ENCODE results near the gene PEAK3.

DNA sequence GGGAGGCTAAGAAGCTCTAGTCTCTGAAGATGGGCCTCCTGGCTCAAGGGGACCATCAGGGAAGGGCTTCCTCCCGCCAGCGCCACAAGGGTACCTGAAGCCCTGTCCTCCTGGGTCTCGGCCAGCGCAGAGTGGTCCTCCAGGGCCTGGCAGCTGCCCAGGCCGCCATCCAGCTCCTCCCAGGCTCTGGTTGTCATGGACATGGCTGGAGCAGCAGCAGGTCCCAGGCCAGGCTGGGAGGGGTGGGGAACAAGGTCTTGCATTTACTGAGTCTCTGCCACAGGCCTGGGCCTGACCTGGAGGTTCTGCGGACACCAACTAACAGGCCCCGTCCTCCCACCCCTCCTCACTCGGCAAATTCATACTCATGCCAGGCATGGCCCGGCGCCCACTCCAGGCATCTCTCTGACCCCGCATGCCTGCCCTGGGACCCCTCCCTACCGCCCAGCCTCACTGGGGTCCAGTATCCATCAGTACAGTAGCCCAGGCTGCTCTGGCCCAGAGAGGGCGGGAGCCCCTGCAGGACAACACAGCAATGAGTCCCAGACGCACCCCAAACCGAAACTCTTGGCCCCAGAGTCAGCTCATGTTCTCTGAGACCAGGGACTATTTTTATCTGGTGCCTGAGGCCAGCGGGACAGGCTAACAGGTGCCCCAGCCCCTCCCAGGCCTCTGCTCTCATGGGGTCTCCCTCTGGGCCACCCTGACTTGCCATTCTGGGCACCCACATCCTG is 26.7 kb downstream of the PEAK3 start:
- TF ChIP-seq CTCF (IDR thresholded peaks at IDR 0.05) (no peak), EZH2 (IDR thresholded peaks at IDR 0.05; ENCODE audit: borderline replicate concordance, insufficient read depth, low read depth, low read length, poor library complexity, severe bottlenecking) (no peak)

Data from B cell (primary cell).